ENCODE measurements around the gene CENPT. TPM values are rescaled to one million over a fixed set of nuclear protein-coding genes. Genes with fewer than 3 reads are reported as not detected.

Gene CENPT
- total RNA-seq, 2 experiments from 2014 or later, result 43.7 to 45.8 TPM

- H3K9me3 Mint-ChIP-seq, result no peaks in the 10 kb centered on the region
- no peak for DNase-seq
- intact Hi-C loops (cut with micrococcal nuclease), result no loop called here
- H3K36me3 Mint-ChIP-seq (ENCODE audit: low read depth), result peaks cover 5% of the 10 kb centered on the region
- CTCF ChIA-PET, result interaction anchor here (2.1 kb wide), 1 partner anchor 13 kb away, joined by 7 read pairs; no protein-coding TSS in a partner anchor
- no peaks in the 10 kb centered on the region for H3K27me3 Mint-ChIP-seq (ENCODE audit: low read depth)
- H3K27ac Mint-ChIP-seq, result no peak overlapping the region
- H3K4me1 Mint-ChIP-seq (ENCODE audit: low read depth), result peaks cover 6% of the 10 kb centered on the region
- no peak overlapping the region for H3K4me3 Mint-ChIP-seq
Measured at GRCh38 chr16:67828651-67829050, 18.8 kb downstream of the CENPT start.

GRCh38 chr16:67825906-67826305 is 21.6 kb downstream of the CENPT start:
- intact Hi-C loops (cut with micrococcal nuclease), result no loop called here

GRCh38 chr16:67825119-67825518 is 22.4 kb downstream of the CENPT start:
- Mint-ChIP-seq H3K4me3 (no peak overlapping the region), H3K4me1 (ENCODE audit: low read depth) (no peaks in the 10 kb centered on the region), H3K27me3 (ENCODE audit: low read depth) (no peaks in the 10 kb centered on the region), H3K27ac (no peak overlapping the region), H3K9me3 (no peaks in the 10 kb centered on the region), H3K36me3 (ENCODE audit: low read depth) (peaks cover 2% of the 10 kb centered on the region)
- no peak for DNase-seq
- CTCF ChIA-PET, result interaction anchor here (2.3 kb wide), 1 partner anchor 9 kb away, joined by 23 read pairs; no protein-coding TSS in a partner anchor
- intact Hi-C loops (cut with micrococcal nuclease), result no loop called here

More at GRCh38 chr16:67825906-67826305, 21.6 kb downstream of the CENPT start:
- Mint-ChIP-seq H3K27me3 (ENCODE audit: low read depth) (no peaks in the 10 kb centered on the region), H3K9me3 (no peaks in the 10 kb centered on the region), H3K27ac (no peak overlapping the region), H3K4me1 (ENCODE audit: low read depth) (no peaks in the 10 kb centered on the region), H3K36me3 (ENCODE audit: low read depth) (peaks cover 5% of the 10 kb centered on the region), H3K4me3 (no peak overlapping the region)
- CTCF ChIA-PET, result interaction anchor here (2.3 kb wide), 1 partner anchor 10 kb away, joined by 23 read pairs; no protein-coding TSS in a partner anchor
- no peak for DNase-seq

- H3K9me3 Mint-ChIP-seq, result no peaks in the 10 kb centered on the region
- no peak overlapping the region for H3K4me3 Mint-ChIP-seq
- no peaks in the 10 kb centered on the region for H3K27me3 Mint-ChIP-seq (ENCODE audit: low read depth)
- no peaks in the 10 kb centered on the region for H3K36me3 Mint-ChIP-seq (ENCODE audit: low read depth)
- intact Hi-C loops (cut with micrococcal nuclease), result no loop called here
- CTCF ChIA-PET, result no interaction called here
- no peak overlapping the region for H3K27ac Mint-ChIP-seq
- no peaks in the 10 kb centered on the region for H3K4me1 Mint-ChIP-seq (ENCODE audit: low read depth)
- no peak for DNase-seq
Measured at GRCh38 chr16:67822511-67822910, 25.0 kb downstream of the CENPT start.

- CTCF ChIA-PET, result interaction anchor here (0.6 kb wide), 1 partner anchor 31 kb away, joined by 4 read pairs; no protein-coding TSS in a partner anchor
- Mint-ChIP-seq H3K4me1 (ENCODE audit: low read depth) (peaks cover 4% of the 10 kb centered on the region), H3K27me3 (ENCODE audit: low read depth) (no peaks in the 10 kb centered on the region), H3K27ac (no peak overlapping the region), H3K36me3 (ENCODE audit: low read depth) (no peaks in the 10 kb centered on the region), H3K9me3 (no peaks in the 10 kb centered on the region), H3K4me3 (no peak overlapping the region)
- intact Hi-C loops (cut with micrococcal nuclease), result no loop called here
- no peak for DNase-seq
Measured at GRCh38 chr16:67820608-67821259, 26.8 kb downstream of the CENPT start.

- Mint-ChIP-seq H3K27ac (no peak overlapping the region), H3K4me1 (ENCODE audit: low read depth) (peaks cover 4% of the 10 kb centered on the region), H3K9me3 (no peaks in the 10 kb centered on the region), H3K36me3 (ENCODE audit: low read depth) (no peaks in the 10 kb centered on the region), H3K27me3 (ENCODE audit: low read depth) (no peaks in the 10 kb centered on the region), H3K4me3 (no peak overlapping the region)
- CTCF ChIA-PET, result interaction anchor here (0.6 to 4.0 kb wide), 8 partner anchors 7 to 260 kb away, joined by 3 to 58 read pairs (median 18); partner anchors contain the start of genes NUTF2, RANBP10 and TSNAXIP1
- DNase-seq, result no peak
- intact Hi-C loops (cut with micrococcal nuclease), result no loop called here
Measured at GRCh38 chr16:67814567-67814966, 32.9 kb downstream of the CENPT start.

GRCh38 chr16:67811899-67812298 is 35.6 kb downstream of the CENPT start:
- H3K36me3 Mint-ChIP-seq (ENCODE audit: low read depth), result no peaks in the 10 kb centered on the region
- H3K4me1 Mint-ChIP-seq (ENCODE audit: low read depth), result peaks cover 4% of the 10 kb centered on the region
- no peak for DNase-seq
- H3K27ac Mint-ChIP-seq, result no peak overlapping the region
- no peak overlapping the region for H3K4me3 Mint-ChIP-seq
- H3K9me3 Mint-ChIP-seq, result no peaks in the 10 kb centered on the region
- H3K27me3 Mint-ChIP-seq (ENCODE audit: low read depth), result no peaks in the 10 kb centered on the region
- intact Hi-C loops (cut with micrococcal nuclease), result no loop called here
- CTCF ChIA-PET, result interaction anchor here (0.6 kb wide), 1 partner anchor 200 kb away, joined by 3 read pairs; no protein-coding TSS in a partner anchor

- Mint-ChIP-seq H3K27ac (peak overlapping the region; percentile 76), H3K27me3 (ENCODE audit: low read depth) (no peaks in the 10 kb centered on the region), H3K4me3 (peak overlapping the region; percentile 86), H3K36me3 (ENCODE audit: low read depth) (peaks cover 16% of the 10 kb centered on the region), H3K9me3 (no peaks in the 10 kb centered on the region), H3K4me1 (ENCODE audit: low read depth) (peaks cover 30% of the 10 kb centered on the region)
- CTCF ChIA-PET, result interaction anchor here (0.6 to 2.6 kb wide), 5 partner anchors 9 to 293 kb away, joined by 3 to 30 read pairs (median 3); no protein-coding TSS in a partner anchor
- intact Hi-C loops (cut with micrococcal nuclease), result loop anchor here (2.0 to 10.0 kb wide), 6 partner anchors 130 to 624 kb away; partner anchors contain the start of genes ACD, DDX28, DUS2 and ESRP2
- DNase-seq, result no peak
Measured at GRCh38 chr16:67807148-67807682, 40.3 kb downstream of the CENPT start.

GRCh38 chr16:67806428-67807147 is 40.9 kb downstream of the CENPT start, which contains the start of the genes RANBP10 and TSNAXIP1:
TSS of gene RANBP10 (minus strand) at chr16:67806560. CDS start at chr16:67806536, 24 bp downstream.
TSS of gene TSNAXIP1 (plus strand) at chr16:67806889. CDS start at chr16:67807150, 261 bp downstream.
- Mint-ChIP-seq H3K36me3 (ENCODE audit: low read depth) (peaks cover 19% of the 10 kb centered on the region), H3K27me3 (ENCODE audit: low read depth) (no peaks in the 10 kb centered on the region), H3K4me3 (peak within 1 kb of the TSS; percentile 86), H3K27ac (peak within 1 kb of the TSS; percentile 81), H3K4me1 (ENCODE audit: low read depth) (peaks cover 36% of the 10 kb centered on the region), H3K9me3 (no peaks in the 10 kb centered on the region)
- CTCF ChIA-PET, result interaction anchor here (0.6 to 2.6 kb wide), 5 partner anchors 9 to 293 kb away, joined by 3 to 30 read pairs (median 4); no protein-coding TSS in a partner anchor
- peak; percentile 98 for DNase-seq
- intact Hi-C loops (cut with micrococcal nuclease), result loop anchor here (1.0 to 10.0 kb wide), 18 partner anchors 10 to 624 kb away; partner anchors contain the start of genes ACD, ATP6V0D1, C16orf86 and CTCF

GRCh38 chr16:67805718-67806427 is 41.6 kb downstream of the CENPT start:
- DNase-seq, result peak; percentile 12
- peaks cover 21% of the 10 kb centered on the region for H3K36me3 Mint-ChIP-seq (ENCODE audit: low read depth)
- intact Hi-C loops (cut with micrococcal nuclease), result loop anchor here (1.0 to 10.0 kb wide), 18 partner anchors 10 to 623 kb away; partner anchors contain the start of genes ACD, ATP6V0D1, C16orf86 and CTCF
- peaks cover 43% of the 10 kb centered on the region for H3K4me1 Mint-ChIP-seq (ENCODE audit: low read depth)
- peak overlapping the region; percentile 81 for H3K27ac Mint-ChIP-seq
- CTCF ChIA-PET, result interaction anchor here (0.6 to 2.6 kb wide), 3 partner anchors 10 to 139 kb away, joined by 3 to 30 read pairs (median 4); no protein-coding TSS in a partner anchor
- peak overlapping the region; percentile 86 for H3K4me3 Mint-ChIP-seq
- no peaks in the 10 kb centered on the region for H3K9me3 Mint-ChIP-seq
- H3K27me3 Mint-ChIP-seq (ENCODE audit: low read depth), result no peaks in the 10 kb centered on the region

- Mint-ChIP-seq H3K4me3 (peak overlapping the region; percentile 86), H3K9me3 (no peaks in the 10 kb centered on the region), H3K27ac (peak overlapping the region; percentile 81), H3K36me3 (ENCODE audit: low read depth) (peaks cover 24% of the 10 kb centered on the region), H3K27me3 (ENCODE audit: low read depth) (no peaks in the 10 kb centered on the region), H3K4me1 (ENCODE audit: low read depth) (peaks cover 52% of the 10 kb centered on the region)
- intact Hi-C loops (cut with micrococcal nuclease), result loop anchor here (5.0 to 10.0 kb wide), 2 partner anchors 132 to 430 kb away; partner anchors contain the start of genes ESRP2 and PSMB10
- no peak for DNase-seq
- CTCF ChIA-PET, result interaction anchor here (4.7 kb wide), 1 partner anchor 10 kb away, joined by 39 read pairs; no protein-coding TSS in a partner anchor
Measured at GRCh38 chr16:67804853-67805542, 42.5 kb downstream of the CENPT start.
